HEK293 (cell line): Measurements from ENCODE around the gene PLEKHB2.

Source experiments
- CTCF ChIA-PET: fragments of 350-600 bp; formaldehyde crosslinking; extraction: SDS; loops from one replicate; lab custom pipeline; 2021; ENCODE audit warnings: antibody characterized with exemption; lab: Yijun Ruan, JAX
- POLR2A ChIA-PET: fragments of 300-600 bp; formaldehyde crosslinking; extraction: SDS; loops from one replicate; lab custom pipeline; 2020; ENCODE audit warnings: antibody characterized with exemption, inconsistent platforms; lab: Yijun Ruan, JAX
- H3K27ac ChIP-seq: fragments of 200-500 bp; sonication (Bioruptor generic); 2 replicates; pipeline ENCODE4 v1.5.1; 2014; ENCODE audit warnings: low read depth, low read length, control low read depth, inconsistent platforms; ENCODE audit errors: extremely low read depth
- H3K36me3 ChIP-seq, 2 experiments: fragments of 200-500 bp in 1 of 2; sonication (Bioruptor generic) in 1 of 2; 1 replicate in 1 of 2; 2 replicates in 1 of 2; pipeline ENCODE4 v1.5.1; 2014 to 2017; ENCODE audit warnings: inconsistent platforms in 2 of 2, low read length in 2 of 2; ENCODE audit not compliant: control insufficient read depth in 2 of 2, insufficient read depth in 1 of 2
- H3K4me1 ChIP-seq: fragments of 200-500 bp; sonication (Bioruptor generic); 2 replicates; pipeline ENCODE4 v1.5.1; 2014; ENCODE audit warnings: mild to moderate bottlenecking, low read length, inconsistent platforms; ENCODE audit not compliant: control insufficient read depth, insufficient read depth
- H3K4me3 ChIP-seq: 2 replicates; pipeline ENCODE4 v1.5.1; 2011; ENCODE audit warnings: low read depth, mild to moderate bottlenecking, control low read depth, low read length, moderate library complexity
- H3K9me3 ChIP-seq: fragments of 200-500 bp; sonication (Bioruptor generic); 2 replicates; pipeline ENCODE4 v1.5.1; 2014; ENCODE audit warnings: low read depth, low read length, inconsistent platforms; ENCODE audit not compliant: control insufficient read depth, insufficient read depth
- ELK4 ChIP-seq: IDR thresholded peaks from 2 replicates; pipeline ENCODE4 v1.6.1; 2011; ENCODE audit warnings: mild to moderate bottlenecking, low read depth, low read length, borderline replicate concordance
- SALL2 ChIP-seq: fragments of 450-650 bp; formaldehyde crosslinking; IDR thresholded peaks from 2 replicates; pipeline ENCODE4 v1.5.0; 2017; ENCODE audit warnings: missing biosample characterization, mild to moderate bottlenecking, missing genetic modification characterization, borderline replicate concordance
- SCRT1 ChIP-seq: fragments of 450-650 bp; formaldehyde crosslinking; IDR thresholded peaks from 2 replicates; pipeline ENCODE4 v1.5.1; 2016; ENCODE audit warnings: missing biosample characterization, missing genetic modification characterization, borderline replicate concordance
- YY1 ChIP-seq: fragments of 450-650 bp; formaldehyde crosslinking; IDR thresholded peaks from 2 replicates; pipeline ENCODE4 v1.5.1; 2018; ENCODE audit warnings: missing biosample characterization, missing genetic modification characterization
- ZBTB6 ChIP-seq: fragments of 450-650 bp; formaldehyde crosslinking; IDR thresholded peaks from 2 replicates; pipeline ENCODE4 v1.5.1; 2017; ENCODE audit warnings: missing biosample characterization, missing genetic modification characterization
- ZBTB8A ChIP-seq: fragments of 450-650 bp; formaldehyde crosslinking; IDR thresholded peaks from 2 replicates; pipeline ENCODE4 v1.5.1; 2016; ENCODE audit warnings: missing biosample characterization, missing genetic modification characterization
- ZFP3 ChIP-seq: fragments of 450-650 bp; formaldehyde crosslinking; IDR thresholded peaks from 2 replicates; pipeline ENCODE4 v1.5.1; 2016; ENCODE audit warnings: low read depth, missing biosample characterization, missing genetic modification characterization
- ZNF112 ChIP-seq: fragments of 450-650 bp; formaldehyde crosslinking; IDR thresholded peaks from 2 replicates; pipeline ENCODE4 v1.5.0; 2017; ENCODE audit warnings: missing biosample characterization, missing genetic modification characterization
- ZNF19 ChIP-seq: fragments of 450-650 bp; formaldehyde crosslinking; IDR thresholded peaks from 2 replicates; pipeline ENCODE4; 2016; ENCODE audit warnings: missing biosample characterization, missing genetic modification characterization, low read depth
- ZNF248 ChIP-seq: fragments of 450-650 bp; formaldehyde crosslinking; IDR thresholded peaks from 2 replicates; pipeline ENCODE4 v1.5.1; 2017; ENCODE audit warnings: missing biosample characterization, missing genetic modification characterization
- ZNF335 ChIP-seq: fragments of 450-650 bp; formaldehyde crosslinking; conservative IDR thresholded peaks from 2 replicates; pipeline ENCODE4 v1.5.1; 2016; ENCODE audit warnings: missing biosample characterization, missing genetic modification characterization
- ZNF366 ChIP-seq: fragments of 450-650 bp; formaldehyde crosslinking; conservative IDR thresholded peaks from 2 replicates; pipeline ENCODE4 v1.5.1; 2016; ENCODE audit warnings: missing biosample characterization, missing genetic modification characterization
- ZNF394 ChIP-seq: fragments of 450-650 bp; formaldehyde crosslinking; IDR thresholded peaks from 2 replicates; pipeline ENCODE4 v1.5.1; 2016; ENCODE audit warnings: missing biosample characterization, missing genetic modification characterization, mild to moderate bottlenecking, moderate library complexity, borderline replicate concordance
- ZNF501 ChIP-seq: fragments of 450-650 bp; formaldehyde crosslinking; IDR thresholded peaks from 2 replicates; pipeline ENCODE4 v1.5.1; 2016; ENCODE audit warnings: missing biosample characterization, missing genetic modification characterization
- ZNF561 ChIP-seq: fragments of 450-650 bp; IDR thresholded peaks from 2 replicates; pipeline ENCODE4 v1.5.1; 2018; ENCODE audit warnings: missing biosample characterization, missing genetic modification characterization, borderline replicate concordance
- ZNF629 ChIP-seq: fragments of 450-650 bp; formaldehyde crosslinking; IDR thresholded peaks from 2 replicates; pipeline ENCODE4 v1.5.1; 2017; ENCODE audit warnings: missing biosample characterization, missing genetic modification characterization
- ZNF664 ChIP-seq: fragments of 450-650 bp; formaldehyde crosslinking; IDR thresholded peaks from 2 replicates; pipeline ENCODE4 v1.5.1; 2016; ENCODE audit warnings: missing biosample characterization, missing genetic modification characterization
- ZNF76 ChIP-seq: fragments of 450-650 bp; formaldehyde crosslinking; IDR thresholded peaks from 2 replicates; pipeline ENCODE4; 2016; ENCODE audit warnings: low read depth, missing biosample characterization, missing genetic modification characterization, borderline replicate concordance
- ZSCAN16 ChIP-seq: fragments of 450-650 bp; formaldehyde crosslinking; IDR thresholded peaks from 2 replicates; pipeline ENCODE4 v1.5.1; 2016; ENCODE audit warnings: missing biosample characterization, missing genetic modification characterization
- ZSCAN30 ChIP-seq: fragments of 450-650 bp; IDR thresholded peaks from 2 replicates; pipeline ENCODE4 v1.5.1; 2018; ENCODE audit warnings: missing biosample characterization, mild to moderate bottlenecking, missing genetic modification characterization, moderate library complexity
- TF ChIP-seq, protein P1 (sequence below): fragments of 450-650 bp; IDR thresholded peaks from 2 replicates; pipeline ENCODE4 v1.5.1; 2018; ENCODE audit warnings: missing biosample characterization, missing genetic modification characterization
- TF ChIP-seq, protein P2 (sequence below): fragments of 450-650 bp; formaldehyde crosslinking; IDR thresholded peaks from 2 replicates; pipeline ENCODE4 v1.5.1; 2017; ENCODE audit warnings: missing biosample characterization, missing genetic modification characterization

PLEKHB2 gene

GRCh38 chr2:131142849-131143248 lies 37.7 kb downstream of the PLEKHB2 start:
- TF ChIP-seq ELK4 (no peak), SALL2 (tag by site-specific recombination) (no peak), ZNF335 (tag by site-specific recombination) (no peak), SCRT1 (tag by site-specific recombination) (no peak), ZSCAN30 (tag by site-specific recombination) (no peak), ZNF112 (tag by site-specific recombination) (no peak)
- TF ChIP-seq, protein P1, sequence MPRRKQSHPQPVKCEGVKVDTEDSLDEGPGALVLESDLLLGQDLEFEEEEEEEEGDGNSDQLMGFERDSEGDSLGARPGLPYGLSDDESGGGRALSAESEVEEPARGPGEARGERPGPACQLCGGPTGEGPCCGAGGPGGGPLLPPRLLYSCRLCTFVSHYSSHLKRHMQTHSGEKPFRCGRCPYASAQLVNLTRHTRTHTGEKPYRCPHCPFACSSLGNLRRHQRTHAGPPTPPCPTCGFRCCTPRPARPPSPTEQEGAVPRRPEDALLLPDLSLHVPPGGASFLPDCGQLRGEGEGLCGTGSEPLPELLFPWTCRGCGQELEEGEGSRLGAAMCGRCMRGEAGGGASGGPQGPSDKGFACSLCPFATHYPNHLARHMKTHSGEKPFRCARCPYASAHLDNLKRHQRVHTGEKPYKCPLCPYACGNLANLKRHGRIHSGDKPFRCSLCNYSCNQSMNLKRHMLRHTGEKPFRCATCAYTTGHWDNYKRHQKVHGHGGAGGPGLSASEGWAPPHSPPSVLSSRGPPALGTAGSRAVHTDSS = no peak
- TF ChIP-seq, all 188 proteins: peak for 0
- ChIA-PET POLR2A (interaction anchor here (0.5 kb wide), 1 partner anchor 10 kb away, joined by 5 read pairs; no protein-coding TSS in a partner anchor), CTCF (no interaction called here)
- no peak overlapping the region for H3K27ac ChIP-seq
- H3K4me1 ChIP-seq = no peaks in the 10 kb centered on the region
- H3K9me3 ChIP-seq = no peaks in the 10 kb centered on the region
- no peak overlapping the region for H3K4me3 ChIP-seq
- peaks cover 23 to 87% of the 10 kb centered on the region in 2 experiments for H3K36me3 ChIP-seq

DNA sequence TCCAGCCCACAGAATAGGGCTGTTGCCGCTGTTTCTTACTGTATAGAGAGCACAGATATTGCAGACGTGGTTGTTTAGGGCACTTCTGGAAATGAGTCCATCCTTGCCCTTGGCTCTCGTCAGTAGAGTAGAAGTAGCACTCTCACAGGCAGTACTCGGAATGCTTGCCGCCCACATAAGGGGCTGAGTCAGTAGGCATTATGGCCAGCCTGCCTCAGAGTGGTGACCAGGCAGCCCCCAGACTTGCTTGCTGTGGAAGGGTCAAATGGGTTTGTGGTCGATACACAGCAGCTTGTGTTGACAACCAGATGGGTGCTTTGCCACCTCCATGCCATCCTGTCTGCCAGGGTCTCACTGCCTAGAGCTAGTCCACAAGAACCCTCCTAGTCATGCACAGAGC lies 38.7 kb downstream of the PLEKHB2 start:
- TF ChIP-seq ZFP3 (tag by site-specific recombination) (no peak), ZNF394 (no peak), ZBTB8A (no peak), ZNF629 (tag by site-specific recombination) (no peak), ZNF501 (tag by site-specific recombination) (no peak), ZNF76 (no peak), ZSCAN16 (tag by site-specific recombination) (no peak), ZNF19 (no peak), ZNF248 (tag by site-specific recombination) (no peak), ZNF561 (tag by site-specific recombination) (no peak)
- CTCF ChIA-PET = interaction anchor here (0.6 kb wide), 1 partner anchor 52 kb away, joined by 5 read pairs; no protein-coding TSS in a partner anchor
- POLR2A ChIA-PET = no interaction called here
- Histone ChIP-seq H3K4me1 (no peaks in the 10 kb centered on the region), H3K36me3 (peaks cover 23 to 91% of the 10 kb centered on the region in 2 experiments), H3K4me3 (no peak overlapping the region), H3K9me3 (no peaks in the 10 kb centered on the region), H3K27ac (no peak overlapping the region)

DNA sequence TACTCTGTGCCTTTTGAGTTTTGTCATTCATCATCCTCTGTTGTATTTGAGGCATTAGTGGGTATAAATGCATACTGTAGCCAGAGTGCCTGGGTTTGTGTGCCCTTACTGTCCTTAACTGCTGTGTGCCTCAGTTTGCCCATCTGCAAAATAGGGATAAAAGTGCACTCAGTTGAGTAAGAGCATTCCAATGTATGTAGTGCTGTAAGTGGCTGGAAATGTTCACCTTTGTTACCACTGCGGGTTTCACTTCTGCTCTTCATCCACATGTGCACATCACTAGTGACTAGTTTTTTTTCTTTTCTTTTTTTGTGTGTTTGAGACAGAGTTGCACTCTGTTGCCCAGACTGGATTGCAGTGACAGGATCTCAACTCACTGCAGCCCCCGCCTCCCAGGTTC lies 39.9 kb downstream of the PLEKHB2 start:
- no peak overlapping the region for H3K4me3 ChIP-seq
- TF ChIP-seq ZBTB6 (tag by site-specific recombination) (no peak), YY1 (tag by site-specific recombination) (no peak), ZNF664 (tag by site-specific recombination) (no peak), ZNF366 (no peak), SALL2 (tag by site-specific recombination) (no peak)
- TF ChIP-seq, protein P2, sequence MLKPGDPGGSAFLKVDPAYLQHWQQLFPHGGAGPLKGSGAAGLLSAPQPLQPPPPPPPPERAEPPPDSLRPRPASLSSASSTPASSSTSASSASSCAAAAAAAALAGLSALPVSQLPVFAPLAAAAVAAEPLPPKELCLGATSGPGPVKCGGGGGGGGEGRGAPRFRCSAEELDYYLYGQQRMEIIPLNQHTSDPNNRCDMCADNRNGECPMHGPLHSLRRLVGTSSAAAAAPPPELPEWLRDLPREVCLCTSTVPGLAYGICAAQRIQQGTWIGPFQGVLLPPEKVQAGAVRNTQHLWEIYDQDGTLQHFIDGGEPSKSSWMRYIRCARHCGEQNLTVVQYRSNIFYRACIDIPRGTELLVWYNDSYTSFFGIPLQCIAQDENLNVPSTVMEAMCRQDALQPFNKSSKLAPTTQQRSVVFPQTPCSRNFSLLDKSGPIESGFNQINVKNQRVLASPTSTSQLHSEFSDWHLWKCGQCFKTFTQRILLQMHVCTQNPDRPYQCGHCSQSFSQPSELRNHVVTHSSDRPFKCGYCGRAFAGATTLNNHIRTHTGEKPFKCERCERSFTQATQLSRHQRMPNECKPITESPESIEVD (tag by site-specific recombination) = no peak
- no peaks in the 10 kb centered on the region for H3K9me3 ChIP-seq
- H3K4me1 ChIP-seq = no peaks in the 10 kb centered on the region
- peaks cover 23 to 91% of the 10 kb centered on the region in 2 experiments for H3K36me3 ChIP-seq
- H3K27ac ChIP-seq = no peak overlapping the region
- ChIA-PET POLR2A (no interaction called here), CTCF (no interaction called here)
